ENCODE results near the gene S100A8. TPM values are rescaled to one million over a fixed set of nuclear protein-coding genes. Genes with fewer than 3 reads are reported as not detected.

The S100A8 gene
- total RNA-seq (2022; extraction: Qiagen RNA extraction; ENCODE audit: low read depth), result not detected in 5 replicates

GRCh38 chr1:153390938-153391710, at the start of gene S100A8:
TSS of gene S100A8 (minus strand) at chr1:153391073. CDS start at chr1:153390535, 538 bp downstream.

GRCh38 chr1:153415850-153416570, 25.1 kb upstream of the S100A8 start, which contains the start of gene S100A7A:
TSS of gene S100A7A (plus strand) at chr1:153416520. CDS start at chr1:153418083, 1,563 bp downstream.

DNA sequence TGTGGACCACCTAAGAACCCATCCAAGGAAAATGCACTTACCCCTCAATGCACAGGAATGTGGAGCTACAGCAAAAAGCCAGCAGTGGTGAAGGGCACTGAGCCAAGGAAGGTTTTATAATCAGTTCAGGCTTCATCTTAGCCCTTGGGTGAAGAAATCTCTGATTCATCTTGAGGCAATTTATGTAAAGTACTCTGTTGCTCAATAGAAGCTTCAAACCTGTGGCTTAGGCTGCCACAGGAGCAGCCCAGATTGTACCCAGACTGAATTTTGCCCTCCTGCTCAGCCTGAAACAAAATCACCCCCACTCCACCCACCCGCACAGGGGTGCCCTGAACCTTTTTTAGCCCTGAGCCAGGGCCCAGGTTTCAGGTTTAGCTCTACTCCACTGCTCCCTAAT, 15.4 kb downstream of the S100A8 start, which contains the start of gene S100A12:
TSS of gene S100A12 (minus strand) at position 111 of the 400 bp plus-strand sequence. CDS start 1,029 bp downstream, outside the sequence.

DNA sequence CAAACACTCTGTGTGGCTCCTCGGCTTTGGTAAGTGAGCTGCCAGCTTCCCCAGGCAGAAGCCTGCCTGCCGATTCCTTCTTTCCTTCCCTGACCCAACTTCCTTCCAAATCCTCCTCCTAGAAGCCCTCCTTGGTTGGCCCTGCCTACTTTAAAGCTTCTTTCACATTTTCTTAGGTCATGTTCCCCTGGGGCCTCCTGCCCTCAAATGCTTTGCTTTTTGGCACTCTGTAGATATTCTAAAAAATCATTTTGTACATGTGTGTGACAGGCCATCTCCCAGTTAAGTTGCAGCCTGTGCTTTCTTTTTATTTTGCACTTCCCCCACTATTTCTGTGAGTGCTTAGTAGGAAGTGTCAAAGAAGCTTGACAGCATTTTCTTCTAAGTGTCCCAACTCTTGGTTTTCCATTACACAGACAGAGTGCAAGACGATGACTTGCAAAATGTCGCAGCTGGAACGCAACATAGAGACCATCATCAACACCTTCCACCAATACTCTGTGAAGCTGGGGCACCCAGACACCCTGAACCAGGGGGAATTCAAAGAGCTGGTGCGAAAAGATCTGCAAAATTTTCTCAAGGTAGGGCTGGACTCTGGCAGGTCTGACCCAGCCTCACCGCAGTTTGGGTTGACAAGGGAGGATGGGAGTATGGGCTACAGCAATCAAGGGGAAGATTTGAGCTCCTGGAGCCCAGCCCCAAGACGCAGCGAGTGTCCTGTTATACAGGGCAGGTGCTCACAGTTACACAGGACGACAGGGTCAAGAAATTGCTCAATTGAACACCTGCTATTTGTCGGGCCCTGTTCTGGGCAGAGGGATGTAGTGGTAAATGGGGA, 32.8 kb downstream of the S100A8 start, which contains the start of gene S100A9:
TSS of gene S100A9 (plus strand) at position 2 of the 838 bp plus-strand sequence. CDS start at position 432, 430 bp downstream.

GRCh38 chr1:153348511-153349362, 42.1 kb downstream of the S100A8 start, which contains the start of gene PGLYRP4:
TSS of gene PGLYRP4 (minus strand) at chr1:153348841. CDS start at chr1:153347932, 909 bp downstream.

Other genes with a start within 250 kb of the S100A8 start
- not detected in 5 replicates for gene SPRR2G, start 240.2 kb downstream of the S100A8 start, total RNA-seq (2022; extraction: Qiagen RNA extraction; ENCODE audit: low read depth)
- not detected in 5 replicates for gene LELP1, start 187.6 kb downstream of the S100A8 start, total RNA-seq (2022; extraction: Qiagen RNA extraction; ENCODE audit: low read depth)
- not detected in 5 replicates for gene PRR9, start 173.5 kb downstream of the S100A8 start, total RNA-seq (2022; extraction: Qiagen RNA extraction; ENCODE audit: low read depth)
- gene LORICRIN, start 131.4 kb downstream of the S100A8 start, total RNA-seq (2022; extraction: Qiagen RNA extraction; ENCODE audit: low read depth), result not detected in 5 replicates
- gene PGLYRP3, start 78.1 kb downstream of the S100A8 start, total RNA-seq (2022; extraction: Qiagen RNA extraction; ENCODE audit: low read depth), result not detected in 5 replicates
- gene PGLYRP4, start 42.2 kb downstream of the S100A8 start, total RNA-seq (2022; extraction: Qiagen RNA extraction; ENCODE audit: low read depth), result not detected in 5 replicates
- 0.52 to 1.0 TPM (median 0.95 TPM) in 5 replicates for gene S100A9, start 33.2 kb downstream of the S100A8 start, total RNA-seq (2022; extraction: Qiagen RNA extraction; ENCODE audit: low read depth)
- not detected in 5 replicates for gene S100A12, start 15.5 kb downstream of the S100A8 start, total RNA-seq (2022; extraction: Qiagen RNA extraction; ENCODE audit: low read depth)
- gene S100A7A, start 25.4 kb upstream of the S100A8 start, total RNA-seq (2022; extraction: Qiagen RNA extraction; ENCODE audit: low read depth), result not detected in 5 replicates
- gene S100A7, start 69.6 kb upstream of the S100A8 start, total RNA-seq (2022; extraction: Qiagen RNA extraction; ENCODE audit: low read depth), result not detected in 5 replicates
- 3,152 to 3,428 TPM (median 3,355 TPM) in 5 replicates for gene S100A6, start 144.9 kb upstream of the S100A8 start, total RNA-seq (2022; extraction: Qiagen RNA extraction; ENCODE audit: low read depth)
- 0.52 to 0.90 TPM (median 0.69 TPM) in 4 of 5 replicates, not detected in the other for gene S100A5, start 149.9 kb upstream of the S100A8 start, total RNA-seq (2022; extraction: Qiagen RNA extraction; ENCODE audit: low read depth)
- 1,502 to 1,789 TPM (median 1,685 TPM) in 5 replicates for gene S100A4, start 154.7 kb upstream of the S100A8 start, total RNA-seq (2022; extraction: Qiagen RNA extraction; ENCODE audit: low read depth)
- 79.7 to 94.4 TPM (median 93.6 TPM) in 5 replicates for gene S100A3, start 158.2 kb upstream of the S100A8 start, total RNA-seq (2022; extraction: Qiagen RNA extraction; ENCODE audit: low read depth)
- 16.8 to 29.9 TPM (median 23.4 TPM) in 5 replicates for gene S100A2, start 174.8 kb upstream of the S100A8 start, total RNA-seq (2022; extraction: Qiagen RNA extraction; ENCODE audit: low read depth)
- 441 to 483 TPM (median 469 TPM) in 5 replicates for gene S100A16, start 222.1 kb upstream of the S100A8 start, total RNA-seq (2022; extraction: Qiagen RNA extraction; ENCODE audit: low read depth)
- gene S100A14, start 225.3 kb upstream of the S100A8 start, total RNA-seq (2022; extraction: Qiagen RNA extraction; ENCODE audit: low read depth), result 0.30 to 0.74 TPM (median 0.60 TPM) in 5 replicates
- gene S100A13, start 236.4 kb upstream of the S100A8 start, total RNA-seq (2022; extraction: Qiagen RNA extraction; ENCODE audit: low read depth), result 154 to 169 TPM (median 160 TPM) in 5 replicates
- gene S100A1, start 237.4 kb upstream of the S100A8 start, total RNA-seq (2022; extraction: Qiagen RNA extraction; ENCODE audit: low read depth), result 0.15 to 0.83 TPM (median 0.47 TPM) in 5 replicates
- gene CHTOP, start 243.0 kb upstream of the S100A8 start, total RNA-seq (2022; extraction: Qiagen RNA extraction; ENCODE audit: low read depth), result 72.8 to 90.3 TPM (median 76.0 TPM) in 5 replicates

All from A549 treated with DMSO at 1 μM for 4 hours (cell line).